Measurements from ENCODE around the gene ZNF385A.

DNA sequence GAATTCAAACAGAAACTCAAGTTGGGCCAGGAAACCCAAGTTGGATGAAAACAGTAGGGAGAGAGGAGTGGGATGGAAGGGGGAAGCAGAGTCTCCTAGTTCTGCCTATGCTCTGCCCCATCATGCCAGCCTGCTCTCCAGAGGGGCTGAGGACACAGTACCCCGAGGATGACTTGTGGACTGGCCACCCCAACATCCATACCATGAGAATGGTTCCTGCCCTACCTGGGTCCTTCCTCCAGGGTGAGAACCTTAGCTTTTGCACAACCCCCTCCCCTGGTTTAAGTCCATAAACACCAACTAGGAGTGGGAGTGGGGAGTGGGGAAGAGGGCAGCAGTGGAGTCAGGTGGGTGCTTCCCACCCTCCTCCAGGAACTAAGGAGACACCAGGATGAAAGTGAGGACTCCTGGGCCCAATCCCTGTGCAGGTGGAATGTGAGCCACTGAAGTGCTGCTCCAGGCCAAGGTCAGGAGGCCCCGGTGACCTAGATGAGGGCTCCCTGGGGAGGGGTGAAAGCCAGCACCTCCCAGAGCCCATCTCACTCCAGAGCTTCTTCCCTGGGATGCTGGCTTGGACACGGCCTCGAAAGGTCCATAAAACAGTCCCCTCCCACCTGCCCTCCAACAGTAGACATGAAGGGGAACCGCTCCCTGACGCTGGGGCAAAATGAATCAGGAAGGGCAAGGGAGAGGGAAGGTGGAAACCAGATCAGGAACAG, 6.6 kb downstream of the ZNF385A start:
- TF ChIP-seq IRF2 (CRISPR knock-in tag; IDR thresholded peaks at IDR 0.05), result no peak
- TF ChIP-seq MYNN (IDR thresholded peaks at IDR 0.05), result no peak
- TF ChIP-seq MYNN (CRISPR knock-in tag; IDR thresholded peaks at IDR 0.05), result no peak
- no peak for TF ChIP-seq NR4A1 (CRISPR knock-in tag; IDR thresholded peaks at IDR 0.05)
- TF ChIP-seq NR4A1 (tag; IDR thresholded peaks at IDR 0.05), result no peak
- no peak for TF ChIP-seq RCOR1 (IDR thresholded peaks at IDR 0.05; ENCODE audit: borderline replicate concordance in 1 of 2, low read depth in 2 of 2, low read length in 2 of 2)
- TF ChIP-seq, protein P1, sequence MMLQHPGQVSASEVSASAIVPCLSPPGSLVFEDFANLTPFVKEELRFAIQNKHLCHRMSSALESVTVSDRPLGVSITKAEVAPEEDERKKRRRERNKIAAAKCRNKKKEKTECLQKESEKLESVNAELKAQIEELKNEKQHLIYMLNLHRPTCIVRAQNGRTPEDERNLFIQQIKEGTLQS (IDR thresholded peaks at IDR 0.05), result no peak
- TF ChIP-seq, protein P1 (CRISPR knock-in tag; conservative IDR thresholded peaks at IDR 0.05), result no peak
- TF ChIP-seq, protein P2, sequence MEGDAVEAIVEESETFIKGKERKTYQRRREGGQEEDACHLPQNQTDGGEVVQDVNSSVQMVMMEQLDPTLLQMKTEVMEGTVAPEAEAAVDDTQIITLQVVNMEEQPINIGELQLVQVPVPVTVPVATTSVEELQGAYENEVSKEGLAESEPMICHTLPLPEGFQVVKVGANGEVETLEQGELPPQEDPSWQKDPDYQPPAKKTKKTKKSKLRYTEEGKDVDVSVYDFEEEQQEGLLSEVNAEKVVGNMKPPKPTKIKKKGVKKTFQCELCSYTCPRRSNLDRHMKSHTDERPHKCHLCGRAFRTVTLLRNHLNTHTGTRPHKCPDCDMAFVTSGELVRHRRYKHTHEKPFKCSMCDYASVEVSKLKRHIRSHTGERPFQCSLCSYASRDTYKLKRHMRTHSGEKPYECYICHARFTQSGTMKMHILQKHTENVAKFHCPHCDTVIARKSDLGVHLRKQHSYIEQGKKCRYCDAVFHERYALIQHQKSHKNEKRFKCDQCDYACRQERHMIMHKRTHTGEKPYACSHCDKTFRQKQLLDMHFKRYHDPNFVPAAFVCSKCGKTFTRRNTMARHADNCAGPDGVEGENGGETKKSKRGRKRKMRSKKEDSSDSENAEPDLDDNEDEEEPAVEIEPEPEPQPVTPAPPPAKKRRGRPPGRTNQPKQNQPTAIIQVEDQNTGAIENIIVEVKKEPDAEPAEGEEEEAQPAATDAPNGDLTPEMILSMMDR (IDR thresholded peaks at IDR 0.05 in 2 of 3, conservative IDR thresholded peaks at IDR 0.05 in 1 of 3; ENCODE audit: insufficient read depth in 2 of 3, low read depth in 1 of 3, low read length in 3 of 3), result no peak
- no peak for TF ChIP-seq ZKSCAN8 (CRISPR knock-in tag; IDR thresholded peaks at IDR 0.05)
- TF ChIP-seq POLR2A (conservative IDR thresholded peaks at IDR 0.05), result no peak
- no peak for TF ChIP-seq SMAD4 (CRISPR knock-in tag; conservative IDR thresholded peaks at IDR 0.05)
- TF ChIP-seq ZKSCAN3 (CRISPR knock-in tag; IDR thresholded peaks at IDR 0.05), result no peak
- TF ChIP-seq, protein P3, sequence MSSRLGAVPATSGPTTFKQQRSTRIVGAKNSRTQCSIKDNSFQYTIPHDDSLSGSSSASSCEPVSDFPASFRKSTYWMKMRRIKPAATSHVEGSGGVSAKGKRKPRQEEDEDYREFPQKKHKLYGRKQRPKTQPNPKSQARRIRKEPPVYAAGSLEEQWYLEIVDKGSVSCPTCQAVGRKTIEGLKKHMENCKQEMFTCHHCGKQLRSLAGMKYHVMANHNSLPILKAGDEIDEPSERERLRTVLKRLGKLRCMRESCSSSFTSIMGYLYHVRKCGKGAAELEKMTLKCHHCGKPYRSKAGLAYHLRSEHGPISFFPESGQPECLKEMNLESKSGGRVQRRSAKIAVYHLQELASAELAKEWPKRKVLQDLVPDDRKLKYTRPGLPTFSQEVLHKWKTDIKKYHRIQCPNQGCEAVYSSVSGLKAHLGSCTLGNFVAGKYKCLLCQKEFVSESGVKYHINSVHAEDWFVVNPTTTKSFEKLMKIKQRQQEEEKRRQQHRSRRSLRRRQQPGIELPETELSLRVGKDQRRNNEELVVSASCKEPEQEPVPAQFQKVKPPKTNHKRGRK (tag; IDR thresholded peaks at IDR 0.05), result no peak
- no peak for TF ChIP-seq EHMT2 (IDR thresholded peaks at IDR 0.05)
- TF ChIP-seq, protein P4, sequence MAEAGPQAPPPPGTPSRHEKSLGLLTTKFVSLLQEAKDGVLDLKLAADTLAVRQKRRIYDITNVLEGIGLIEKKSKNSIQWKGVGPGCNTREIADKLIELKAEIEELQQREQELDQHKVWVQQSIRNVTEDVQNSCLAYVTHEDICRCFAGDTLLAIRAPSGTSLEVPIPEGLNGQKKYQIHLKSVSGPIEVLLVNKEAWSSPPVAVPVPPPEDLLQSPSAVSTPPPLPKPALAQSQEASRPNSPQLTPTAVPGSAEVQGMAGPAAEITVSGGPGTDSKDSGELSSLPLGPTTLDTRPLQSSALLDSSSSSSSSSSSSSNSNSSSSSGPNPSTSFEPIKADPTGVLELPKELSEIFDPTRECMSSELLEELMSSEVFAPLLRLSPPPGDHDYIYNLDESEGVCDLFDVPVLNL (CRISPR knock-in tag; IDR thresholded peaks at IDR 0.05; ENCODE audit: low read depth), result no peak
- TF ChIP-seq ZNF75A (CRISPR knock-in tag; IDR thresholded peaks at IDR 0.05), result no peak
